OCI-M1 (cell line): ENCODE measurements around the gene RFXANK.
"Not testable (repeated sequence)": the region's sequence is repeated elsewhere in the genome, so short reads cannot be mapped to it uniquely, and the experiment has no call there.

Source experiments
- DNase-seq: peaks from one replicate; lab custom pipeline; 2025; lab: John Stamatoyannopoulos, UW

RFXANK gene

GRCh38 chr19:19206938-19207337 lies 14.9 kb downstream of the RFXANK start:
- DNase-seq, result no peak

- no peak for DNase-seq
These were observed 15.8 kb downstream of the RFXANK start for GRCh38 chr19:19207637-19208572.

GRCh38 chr19:19209372-19209771 lies 17.3 kb downstream of the RFXANK start:
- DNase-seq, result no peak

- no peak for DNase-seq
These were observed 19.7 kb downstream of the RFXANK start, which contains the start of gene NCAN for GRCh38 chr19:19211499-19212420. TSS of gene NCAN (plus strand) at chr19:19211958. CDS start at chr19:19216954, 4,996 bp downstream.

- no peak for DNase-seq
These were observed 20.9 kb downstream of the RFXANK start for GRCh38 chr19:19212916-19213315.

- DNase-seq, result no peak
These were observed 21.5 kb downstream of the RFXANK start for GRCh38 chr19:19213426-19214158.

GRCh38 chr19:19214159-19214490 lies 22.1 kb downstream of the RFXANK start:
- DNase-seq, result no peak

GRCh38 chr19:19214892-19215291 lies 22.8 kb downstream of the RFXANK start:
- peak; percentile 80 for DNase-seq

- DNase-seq, result no peak
These were observed 23.7 kb downstream of the RFXANK start for GRCh38 chr19:19215792-19216191.

GRCh38 chr19:19217099-19217498 lies 25.0 kb downstream of the RFXANK start:
- peak; percentile 75 for DNase-seq

GRCh38 chr19:19218911-19219310 lies 26.9 kb downstream of the RFXANK start:
- DNase-seq, result no peak

- not testable (repeated sequence) for DNase-seq
These were observed 28.9 kb downstream of the RFXANK start for GRCh38 chr19:19221000-19221399.

GRCh38 chr19:19223060-19223459 lies 31.0 kb downstream of the RFXANK start:
- no peak for DNase-seq

GRCh38 chr19:19223636-19224035 lies 31.6 kb downstream of the RFXANK start:
- DNase-seq, result no peak

GRCh38 chr19:19224150-19224851 lies 32.2 kb downstream of the RFXANK start:
- DNase-seq, result no peak

GRCh38 chr19:19224852-19225494 lies 32.9 kb downstream of the RFXANK start:
- DNase-seq, result peak; percentile 96

GRCh38 chr19:19226204-19226603 lies 34.1 kb downstream of the RFXANK start:
- DNase-seq, result no peak

- DNase-seq, result no peak
These were observed 34.6 kb downstream of the RFXANK start for GRCh38 chr19:19226663-19227062.

GRCh38 chr19:19227217-19227616 lies 35.2 kb downstream of the RFXANK start:
- DNase-seq, result no peak

- DNase-seq, result no peak
These were observed 37.6 kb downstream of the RFXANK start for GRCh38 chr19:19229701-19230100.

GRCh38 chr19:19230999-19231398 lies 38.9 kb downstream of the RFXANK start:
- DNase-seq, result no peak
